Globus pallidus (tissue), 1 donor: ENCODE measurements around the gene DPEP1.
"Not testable (repeated sequence)": the region's sequence is repeated elsewhere in the genome, so short reads cannot be mapped to it uniquely, and the experiment has no call there.

ENCODE experiments used
- DNase-seq: peaks from one replicate; pipeline ENCODE4 v3.0.0-alpha.2; 2015; ENCODE audit warnings: low spot score

Gene DPEP1

DNA sequence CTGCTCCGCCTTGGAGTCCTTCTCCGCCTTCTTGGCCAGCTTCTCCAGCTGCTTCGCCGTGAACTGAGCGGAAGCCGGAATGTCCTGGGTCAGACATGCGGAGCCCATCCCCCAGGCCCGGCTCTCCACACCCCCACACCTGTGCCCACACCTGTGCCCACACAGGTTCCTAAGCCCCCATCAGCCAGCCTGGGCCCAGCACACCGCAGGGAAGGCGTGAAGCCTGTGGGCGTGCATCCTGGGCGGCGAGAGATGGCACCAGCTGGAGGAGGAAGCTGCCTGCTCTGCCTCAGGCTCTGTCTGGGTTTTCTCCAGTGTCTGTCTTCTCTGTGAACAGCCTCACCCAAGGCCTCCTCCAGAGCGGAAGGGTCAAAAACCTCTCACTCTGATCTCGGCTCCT lies 38.1 kb downstream of the DPEP1 start:
- DNase-seq, result no peak

DNA sequence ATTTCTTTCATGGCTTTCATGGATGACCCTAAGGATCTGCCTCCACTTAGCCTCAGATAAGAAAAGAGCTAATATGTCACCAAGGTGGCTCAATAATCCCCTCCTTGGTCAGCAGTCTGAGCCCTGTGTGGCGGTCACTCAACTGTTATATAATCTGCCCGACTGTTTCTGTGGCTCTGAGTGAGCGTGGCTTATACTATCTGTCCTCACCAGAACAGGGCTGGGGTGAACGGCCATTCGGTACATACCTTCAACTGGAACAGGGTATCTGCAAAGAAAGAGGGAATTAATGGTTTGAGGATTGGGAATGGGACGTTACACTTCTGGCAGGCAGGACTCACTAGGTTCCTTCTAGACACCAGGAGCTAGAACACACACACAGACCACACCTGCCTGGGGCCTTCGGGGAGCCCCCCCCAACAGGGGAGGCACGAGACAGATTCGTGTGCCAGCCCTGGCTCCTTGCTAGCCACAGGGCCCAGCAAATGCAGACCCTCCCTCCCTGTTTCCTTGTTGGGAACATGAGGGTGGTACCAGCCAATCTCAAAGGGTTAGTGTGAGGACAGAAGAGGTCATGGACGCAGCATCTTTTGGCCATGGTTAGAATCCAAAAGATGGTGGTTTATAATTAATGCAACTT lies 40.3 kb downstream of the DPEP1 start:
- DNase-seq, result no peak

DNA sequence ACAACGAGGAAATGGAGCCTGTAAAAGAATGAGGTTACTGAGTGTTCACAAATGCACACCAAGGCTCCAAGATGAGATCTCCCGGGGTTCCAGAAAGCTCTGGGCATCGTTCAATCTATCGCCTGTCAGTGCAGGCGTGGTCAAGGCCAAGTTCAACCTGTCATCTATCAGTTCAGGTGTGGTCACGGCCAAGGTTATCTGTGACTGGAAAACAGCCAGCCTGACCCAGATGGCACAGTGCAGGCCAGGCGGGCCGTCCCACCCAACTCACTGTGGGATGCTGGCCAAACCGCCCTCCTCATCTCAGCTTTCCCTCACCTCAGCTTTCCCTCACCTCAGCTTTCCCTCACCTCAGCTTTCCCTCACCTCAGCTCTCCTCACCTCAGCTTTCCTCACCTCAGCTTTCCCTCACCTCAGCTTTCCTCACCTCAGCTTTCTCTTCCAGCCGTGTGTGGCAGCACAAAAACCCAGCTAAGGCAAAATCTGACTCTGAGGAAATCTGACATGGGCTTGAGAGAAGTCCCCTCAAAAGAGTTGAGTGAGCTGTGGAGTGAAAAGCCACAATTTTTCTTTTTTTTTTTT lies 41.7 kb downstream of the DPEP1 start:
- DNase-seq, result no peak

DNA sequence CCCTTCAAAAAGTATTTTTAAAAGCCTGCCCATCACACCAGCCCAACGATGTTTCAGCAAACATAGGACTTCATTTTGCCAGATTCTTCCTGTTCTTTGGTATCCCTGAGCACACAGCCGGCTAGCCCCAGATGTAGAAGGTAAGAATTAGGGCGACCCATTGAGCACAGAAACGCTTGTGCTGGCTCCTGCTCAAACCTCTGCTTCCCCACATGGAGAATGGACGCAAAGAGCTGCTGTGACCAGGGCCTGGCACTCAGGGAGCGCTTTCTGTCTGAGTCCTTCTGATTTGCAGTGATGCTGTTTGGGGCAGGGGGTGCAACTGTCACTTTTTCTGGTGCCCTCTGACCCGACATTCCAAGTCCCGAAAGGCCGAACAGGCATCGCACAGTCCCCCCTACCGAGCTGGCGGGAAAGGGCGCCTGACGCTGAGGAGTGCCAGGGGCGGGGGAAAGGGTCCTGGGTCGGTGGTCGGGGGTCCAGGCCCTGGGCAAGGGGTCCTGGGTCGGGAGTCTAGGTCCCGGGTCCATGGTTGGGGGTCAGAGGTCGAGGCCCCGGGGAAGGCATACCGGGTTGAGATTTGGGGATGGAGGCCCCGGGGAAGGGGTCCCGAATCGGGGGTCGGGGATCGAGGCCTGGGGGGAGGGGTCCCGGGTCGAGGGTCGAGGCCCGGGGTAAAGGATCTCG lies 43.1 kb downstream of the DPEP1 start:
- no peak for DNase-seq

DNA sequence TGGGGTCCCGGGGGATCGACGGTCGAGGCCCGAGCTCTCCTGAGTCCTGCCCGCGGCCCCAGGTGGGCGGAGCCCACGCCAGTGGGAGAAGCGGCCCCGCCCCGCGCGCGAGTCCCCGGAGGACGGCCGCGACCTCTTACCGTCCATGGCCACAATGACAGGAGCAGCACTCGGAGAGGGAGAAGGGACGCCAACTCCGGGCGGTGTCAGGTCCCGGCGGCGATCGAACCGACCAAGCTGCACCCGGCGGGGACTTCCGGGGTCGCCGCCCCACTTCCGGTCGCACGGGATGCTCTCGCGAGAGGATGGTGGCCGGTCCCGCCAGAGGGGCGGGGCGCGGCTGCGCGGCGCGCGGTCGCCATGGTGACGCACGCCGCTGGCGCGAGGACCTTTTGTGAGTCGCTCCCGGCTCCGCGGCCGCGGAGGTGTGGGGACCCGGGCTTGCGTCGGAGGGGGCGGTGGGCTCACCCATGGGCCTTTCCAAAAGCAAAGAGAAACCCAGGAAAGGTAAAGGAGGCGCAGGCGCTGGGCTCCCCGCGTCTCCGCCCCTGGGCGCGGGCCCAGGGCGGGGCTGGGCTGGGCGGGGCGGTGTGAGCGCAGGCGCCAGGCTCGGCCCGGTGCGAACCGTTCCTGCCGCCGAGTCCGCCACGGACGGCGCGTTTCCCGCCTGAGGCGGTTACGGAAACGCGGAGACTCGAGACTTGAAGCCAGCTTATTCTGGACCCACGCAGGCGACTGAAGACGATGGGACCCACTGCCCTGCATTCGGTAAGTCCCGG lies 44.2 kb downstream of the DPEP1 start, which contains the start of the genes CHMP1A and SPATA33:
CHMP1A (minus strand) TSS at position 267 of the 779 bp plus-strand sequence; CDS start at position 147, 120 bp downstream.
SPATA33 (plus strand) TSS at position 395 of the 779 bp plus-strand sequence; CDS start at position 471, 76 bp downstream.
- DNase-seq, result peak; percentile 76

DNA sequence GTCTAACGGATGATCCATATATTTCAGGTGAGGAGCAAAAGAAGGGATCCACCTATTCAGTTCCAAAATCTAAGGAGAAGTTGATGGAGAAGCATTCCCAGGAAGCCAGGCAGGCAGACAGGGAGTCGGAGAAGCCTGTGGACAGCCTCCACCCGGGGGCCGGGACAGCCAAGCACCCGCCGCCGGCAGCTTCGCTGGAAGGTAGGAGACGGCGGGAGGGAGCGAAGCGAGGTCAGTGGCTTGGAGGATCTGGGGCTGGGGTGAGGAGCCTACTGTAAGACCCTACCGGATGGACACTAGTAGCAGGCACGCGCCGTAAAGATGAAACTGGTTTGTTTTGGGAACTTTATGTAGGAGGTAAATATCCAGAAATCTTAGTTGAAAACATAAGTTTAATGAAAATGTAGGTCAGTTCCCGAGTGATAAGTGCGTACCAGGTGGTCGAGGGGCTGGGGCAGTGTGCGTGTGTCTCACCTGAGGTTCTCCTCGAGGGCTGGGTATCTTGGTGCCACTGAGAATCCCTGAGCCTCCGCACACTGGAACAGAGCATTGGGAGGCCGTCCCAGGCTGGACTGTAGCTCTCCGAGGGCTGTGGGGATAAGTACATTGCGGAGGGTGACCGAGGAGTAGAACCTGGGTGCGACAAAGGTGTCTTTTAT lies 44.9 kb downstream of the DPEP1 start:
- DNase-seq, result no peak

DNA sequence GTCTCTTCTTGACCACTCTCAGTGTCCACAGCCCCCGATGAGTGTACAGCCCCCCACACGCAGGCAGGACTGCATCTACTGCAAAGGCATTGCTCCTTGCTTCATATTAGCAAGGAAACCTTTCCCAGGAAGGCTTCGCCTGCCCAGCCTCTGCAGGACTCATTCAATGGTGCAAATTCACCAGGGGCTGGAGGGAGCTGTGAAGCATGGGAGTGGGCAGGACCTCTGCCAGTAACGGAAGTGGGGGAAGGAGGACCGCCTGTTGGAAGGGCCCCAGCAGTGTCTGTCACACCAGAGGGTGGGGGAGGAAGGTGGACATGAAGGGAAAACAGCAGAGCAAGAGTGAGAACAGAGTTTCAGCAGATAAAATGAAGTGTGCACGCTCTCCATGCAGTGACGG lies 46.7 kb downstream of the DPEP1 start:
- DNase-seq, result no peak

DNA sequence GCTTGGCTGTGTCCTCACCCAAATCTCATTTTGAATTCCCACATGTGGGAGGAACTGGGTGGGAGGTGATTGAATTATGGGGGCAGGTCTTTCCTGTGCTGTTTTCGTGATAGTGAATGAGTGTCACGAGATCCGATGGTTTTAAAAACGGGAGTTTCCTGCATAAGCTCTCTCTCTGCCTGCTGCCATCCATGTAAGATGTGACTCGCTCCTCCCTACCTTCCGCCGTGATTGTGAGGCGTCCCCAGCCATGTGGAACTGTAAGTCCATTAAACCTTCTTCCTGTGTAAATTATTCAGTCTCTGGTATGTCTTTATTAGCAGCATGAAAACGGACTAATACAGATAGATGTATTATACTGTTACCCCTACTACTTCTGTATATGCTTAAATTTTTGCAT lies 47.8 kb downstream of the DPEP1 start:
- DNase-seq, result no peak

DNA sequence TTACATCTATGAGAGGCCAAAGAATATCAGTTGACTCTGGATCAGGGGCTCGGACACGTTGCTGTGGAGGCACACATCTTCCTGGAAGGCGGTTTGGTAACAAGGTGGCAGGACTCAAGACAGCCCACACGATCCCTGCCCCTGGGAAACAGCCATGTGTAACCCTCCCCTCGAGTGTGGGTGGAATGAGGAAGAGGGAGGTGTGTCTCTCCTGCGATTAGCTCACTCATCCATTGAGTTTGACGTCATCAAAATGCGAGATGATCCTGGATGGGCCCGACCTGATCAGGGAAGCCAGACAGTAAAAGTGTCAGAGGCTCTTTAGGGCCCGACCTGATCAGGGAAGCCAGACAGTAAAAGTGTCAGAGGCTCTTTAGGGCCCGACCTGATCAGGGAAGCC lies 50.8 kb downstream of the DPEP1 start:
- DNase-seq, result not testable (repeated sequence)

DNA sequence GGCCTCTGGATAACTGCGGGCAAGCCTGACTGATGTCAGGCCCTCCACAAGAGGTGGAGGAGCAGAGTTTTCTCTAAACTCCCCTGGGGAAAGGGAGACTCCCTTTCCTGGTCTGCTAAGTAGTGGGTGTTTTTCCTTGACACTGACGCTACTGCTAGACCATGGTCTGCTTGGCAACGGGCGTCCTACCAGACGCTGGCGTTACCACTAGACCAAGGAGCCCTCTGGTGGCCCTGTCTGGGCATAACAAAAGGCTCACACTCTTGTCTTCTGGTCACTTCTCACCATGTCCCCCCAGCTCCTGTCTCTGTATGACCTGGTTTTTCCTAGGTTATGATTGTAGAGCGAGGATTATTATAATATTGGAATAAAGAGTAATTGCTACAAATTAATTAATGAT lies 53.6 kb downstream of the DPEP1 start:
- DNase-seq, result not testable (repeated sequence)

DNA sequence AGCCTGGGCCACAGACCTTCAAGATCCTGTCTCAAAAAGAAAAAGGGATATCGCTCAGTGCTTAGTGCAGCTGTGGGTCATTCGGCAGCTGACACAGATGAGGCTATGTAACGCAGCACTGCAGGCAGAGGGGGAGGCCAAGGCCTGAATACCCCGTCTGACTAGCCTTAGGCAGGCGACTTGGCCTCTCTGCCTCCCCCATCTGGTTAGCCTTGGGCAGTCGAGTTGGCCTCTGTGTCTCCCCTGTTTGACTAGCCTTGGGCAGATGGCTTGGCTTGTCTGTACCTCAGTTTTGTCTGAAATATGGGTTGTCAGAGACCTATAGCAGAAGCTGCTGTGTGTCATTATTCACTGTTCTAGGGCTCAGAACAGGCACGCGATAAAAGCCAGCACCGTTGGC lies 54.2 kb downstream of the DPEP1 start:
- no peak for DNase-seq

DNA sequence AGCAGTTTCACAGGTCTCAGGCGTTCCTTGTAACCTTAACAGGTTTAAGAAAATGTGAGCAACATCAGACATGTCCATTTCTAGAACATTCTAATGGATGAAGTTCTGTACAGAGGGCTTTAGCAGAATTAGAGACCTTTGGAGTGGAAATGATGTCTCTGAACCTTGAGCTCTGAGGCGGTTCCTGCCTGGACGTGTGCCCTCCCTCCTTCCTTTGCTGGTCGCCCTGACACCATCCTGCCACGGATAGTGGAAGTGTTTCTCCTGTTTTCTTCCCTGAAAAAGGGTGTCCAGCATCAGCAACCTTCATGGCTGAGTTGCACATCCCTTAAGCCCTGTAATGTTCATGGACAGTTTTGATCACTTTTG lies 55.3 kb downstream of the DPEP1 start:
- no peak for DNase-seq

DNA sequence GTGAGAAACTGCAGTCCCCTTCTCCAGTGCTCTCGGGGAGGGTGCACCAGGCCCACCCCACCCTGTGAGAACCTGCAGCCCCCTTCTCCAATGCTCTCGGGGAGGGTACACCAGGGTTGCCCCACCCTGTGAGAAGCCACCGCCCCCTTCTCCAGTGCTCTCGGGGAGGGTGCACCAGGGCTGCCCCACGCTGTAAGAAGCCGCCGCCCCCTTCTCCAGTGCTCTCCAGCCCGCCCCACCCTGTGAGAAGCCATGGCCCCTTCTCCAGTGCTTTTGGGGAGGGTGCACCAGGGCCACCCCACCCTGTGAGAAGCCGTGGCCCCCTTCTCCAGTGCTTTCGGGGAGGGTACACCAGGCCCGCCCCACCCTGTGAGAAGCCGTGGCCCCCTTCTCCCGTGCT lies 56.3 kb downstream of the DPEP1 start:
- DNase-seq, result no peak

DNA sequence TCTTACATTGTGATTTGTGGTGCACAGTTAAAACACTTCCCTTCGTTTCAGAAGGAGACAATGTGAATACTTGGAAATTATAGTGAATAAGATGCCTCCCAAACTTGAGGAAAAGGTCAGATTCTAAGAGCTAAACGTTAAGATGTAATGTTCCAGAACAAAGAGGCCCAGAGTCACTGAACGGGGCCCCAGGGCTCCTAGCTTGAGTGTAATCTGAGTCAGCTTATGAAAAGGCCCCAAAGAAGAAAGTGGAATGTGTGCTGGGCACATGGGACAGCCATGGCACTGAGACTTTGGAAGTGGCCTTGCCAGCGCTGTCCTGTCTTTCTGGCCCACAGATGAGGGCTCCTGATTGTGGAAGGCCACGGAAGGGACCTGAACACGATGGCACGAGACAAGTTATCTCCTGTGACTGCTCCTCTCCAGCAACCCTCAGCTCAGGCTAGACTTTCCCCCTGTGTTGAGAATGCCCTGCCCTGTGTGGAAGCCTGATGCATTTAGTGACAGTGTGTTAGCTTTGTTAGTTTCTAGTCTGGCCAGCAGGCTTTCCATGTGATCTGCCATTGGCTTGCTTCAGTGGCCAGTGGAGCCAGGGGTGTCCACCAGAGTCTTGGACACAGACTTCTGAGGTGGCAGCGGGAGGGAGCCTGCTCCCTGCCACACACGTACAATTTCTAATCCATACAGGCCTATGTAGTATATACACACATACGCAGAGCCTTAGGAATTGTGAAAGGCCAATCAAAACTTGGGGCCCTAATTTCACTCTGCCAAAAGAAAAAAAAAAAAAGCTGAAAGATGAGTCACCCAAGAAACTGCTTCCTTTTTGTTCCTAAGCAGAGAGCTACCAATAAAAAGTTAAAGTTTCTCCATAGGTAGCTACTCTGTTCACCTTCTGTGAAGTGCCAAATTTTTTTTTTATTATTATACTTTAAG lies 57.3 kb downstream of the DPEP1 start:
- no peak for DNase-seq

DNA sequence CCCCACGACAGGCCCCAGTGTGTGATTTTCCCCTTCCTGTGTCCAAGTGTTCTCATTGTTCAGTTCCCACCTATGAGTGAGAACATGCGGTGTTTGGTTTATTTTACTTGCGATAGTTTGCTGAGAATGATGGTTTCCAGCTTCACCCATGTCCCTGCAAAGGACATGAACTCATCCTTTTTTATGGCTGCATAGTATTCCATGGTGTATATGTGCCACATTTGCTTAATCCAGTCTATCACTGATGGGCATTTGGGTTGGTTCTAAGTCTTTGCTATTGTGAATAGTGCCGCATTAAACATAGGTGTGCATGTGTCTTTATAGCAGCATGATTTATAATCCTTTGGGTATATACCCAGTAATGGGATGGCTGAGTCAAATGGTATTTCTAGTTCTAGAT lies 58.1 kb downstream of the DPEP1 start:
- DNase-seq, result not testable (repeated sequence)

DNA sequence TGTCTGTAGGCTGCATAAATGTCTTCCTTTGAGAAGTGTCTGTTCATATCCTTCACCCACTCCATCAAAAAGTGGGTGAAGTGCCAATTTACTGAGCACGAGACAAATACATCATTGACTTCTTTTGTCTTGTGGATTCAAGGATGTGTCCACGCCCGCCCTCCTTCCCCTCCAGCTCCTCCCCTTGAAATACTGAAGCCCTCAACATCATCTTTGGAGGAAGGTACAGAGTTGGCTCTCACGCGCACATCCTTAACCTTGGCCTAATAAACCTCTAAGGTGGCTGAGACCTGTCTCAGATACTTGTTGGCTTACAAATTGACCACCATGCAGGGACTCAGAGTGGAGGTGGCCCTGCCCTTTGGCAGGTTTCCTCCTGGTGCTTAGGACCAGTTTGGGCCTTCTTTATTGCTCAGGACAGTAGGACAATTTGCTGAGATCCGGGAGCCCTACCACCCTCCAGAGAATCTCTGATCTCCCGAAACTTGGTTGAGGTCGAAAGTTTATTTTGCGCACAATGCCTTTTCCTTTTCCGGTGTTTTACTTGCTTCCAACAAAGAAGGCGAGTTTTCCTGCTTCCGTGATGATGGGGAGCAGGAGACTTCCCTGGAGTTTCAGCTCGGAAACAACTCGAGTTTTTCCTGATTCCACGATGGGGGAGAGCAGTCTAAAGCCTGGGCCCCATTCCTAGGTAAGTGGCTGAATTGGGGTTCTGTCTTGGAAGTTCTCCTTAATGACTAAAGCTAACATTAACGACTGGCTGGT lies 58.9 kb downstream of the DPEP1 start:
- DNase-seq, result no peak

DNA sequence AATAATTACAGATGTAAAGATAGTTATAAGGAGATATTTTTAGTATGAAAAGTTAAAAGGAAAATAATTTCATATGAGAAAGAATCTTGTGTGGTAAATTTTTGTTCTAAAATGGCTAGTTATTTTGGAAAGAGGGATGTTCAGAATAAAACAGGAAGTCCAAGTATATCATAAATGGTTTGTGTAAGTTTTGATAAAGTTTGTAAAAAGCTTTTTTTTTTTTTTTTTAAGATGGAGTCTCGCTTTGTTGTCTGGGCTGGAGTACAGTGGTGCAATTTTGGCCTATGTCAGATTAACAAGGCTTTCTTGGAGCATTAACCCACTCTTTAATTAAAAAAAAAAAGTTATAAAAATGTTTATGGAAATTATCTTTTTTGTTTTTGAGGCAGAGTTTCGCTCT lies 64.8 kb downstream of the DPEP1 start:
- no peak for DNase-seq

DNA sequence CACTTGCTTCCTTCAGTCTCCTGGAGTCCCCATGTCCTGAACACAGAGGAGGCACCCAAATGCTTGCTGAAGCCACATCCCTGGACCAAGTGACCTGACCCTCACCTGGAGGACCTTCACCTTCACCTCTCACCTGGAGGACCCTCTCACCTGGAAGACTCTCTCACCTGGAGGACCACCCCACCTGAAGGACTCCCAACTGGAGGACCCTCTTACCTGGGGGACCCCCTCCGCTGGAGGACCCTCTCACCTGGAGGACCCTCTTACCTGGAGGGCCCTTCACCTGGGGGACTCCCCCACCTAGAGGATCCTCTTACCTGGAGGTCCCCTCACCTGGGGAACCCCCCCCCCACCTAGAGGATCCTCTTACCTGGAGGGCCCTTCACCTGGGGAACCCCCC lies 72.5 kb downstream of the DPEP1 start:
- DNase-seq, result no peak

DNA sequence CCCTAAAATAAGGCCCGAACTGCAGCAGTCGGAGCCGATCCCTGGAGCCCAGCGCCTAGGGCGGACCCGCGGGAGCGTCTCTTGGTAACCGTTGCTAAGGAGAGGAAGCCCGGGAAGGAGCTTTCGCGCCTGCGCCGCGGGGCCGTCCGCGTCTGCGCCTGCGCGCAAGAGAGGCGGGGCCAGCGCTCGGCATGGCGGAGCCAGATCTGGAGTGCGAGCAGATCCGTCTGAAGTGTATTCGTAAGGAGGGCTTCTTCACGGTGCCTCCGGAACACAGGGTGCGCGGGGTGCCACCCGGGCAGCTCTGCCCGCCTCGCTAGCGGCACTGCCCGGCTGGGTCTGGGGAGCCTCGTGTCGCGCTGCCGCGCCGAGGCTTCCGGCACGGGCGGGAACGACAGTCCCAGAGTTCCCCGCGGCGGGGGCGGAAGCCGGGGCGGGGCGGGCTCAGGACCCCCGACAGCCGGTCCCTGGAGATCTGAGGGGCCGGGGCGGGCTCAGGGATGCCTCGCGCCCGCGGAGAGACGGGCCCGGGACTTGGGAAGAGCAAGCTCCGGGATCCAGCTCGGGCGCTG lies 73.2 kb downstream of the DPEP1 start, which contains the start of gene CDK10:
CDK10 (plus strand) TSS at position 170 of the 572 bp plus-strand sequence; CDS start at position 192, 22 bp downstream.
- DNase-seq, result peak; percentile 83
